ENCODE results near the gene EYS.

GRCh38 chr6:65262241-65262640, 444.8 kb downstream of the EYS start:
- TF ChIP-seq EP300 (IDR thresholded peaks at IDR 0.05; ENCODE audit: low read depth in 2 of 2, low read length in 2 of 2) (no peak), EP300 (CRISPR knock-in tag; IDR thresholded peaks at IDR 0.05; ENCODE audit: borderline replicate concordance) (no peak), EZH2 (conservative IDR thresholded peaks at IDR 0.05; ENCODE audit: low read depth, low read length) (no peak), HNRNPL (IDR thresholded peaks at IDR 0.05; ENCODE audit: low read depth, low read length) (no peak), ZBTB10 (CRISPR knock-in tag; IDR thresholded peaks at IDR 0.05; ENCODE audit: borderline replicate concordance) (no peak), CHD4 (IDR thresholded peaks at IDR 0.05; ENCODE audit: borderline replicate concordance, low read length) (no peak), ZNF12 (CRISPR knock-in tag; IDR thresholded peaks at IDR 0.05) (no peak)

Measured in HepG2 (cell line).